OCI-LY7 (cell line): ENCODE data around the gene PSMC2. TPM values are rescaled to one million over a fixed set of nuclear protein-coding genes. Genes with fewer than 3 reads are reported as not detected.

ENCODE experiments used
- BruUV-seq: library from RNA; stranded (reverse); fragments of 400-500 nt; replicated peaks from 2 replicates; lab custom pipeline; 2021; lab: Mats Ljungman, UMichigan
- CTCF ChIA-PET: fragments of 300-600 bp; sonication (Branson Sonifier 250); formaldehyde crosslinking; loops from one replicate; lab custom pipeline; 2022; ENCODE audit warnings: antibody characterized with exemption; ENCODE audit not compliant: unreplicated experiment; lab: Charles Lee
- POLR2A ChIA-PET: fragments of 300-600 bp; sonication (Branson Sonifier 250); formaldehyde crosslinking; loops from one replicate; lab custom pipeline; 2022; ENCODE audit warnings: antibody characterized with exemption; lab: Charles Lee
- DNase-seq: peaks from one replicate; pipeline ENCODE4 v3.0.0-alpha.2; 2015; ENCODE audit warnings: low spot score
- H2AFZ ChIP-seq: fragments of 200-600 bp; sonication (generic), shearing (Covaris generic); 2 replicates; pipeline ENCODE4 v1.6.1; 2014; ENCODE audit warnings: mild to moderate bottlenecking, antibody characterized with exemption, low read length, moderate library complexity
- H3K27ac ChIP-seq: fragments of 200-600 bp; sonication (generic); 2 replicates; pipeline ENCODE4 v1.5.1; 2014; ENCODE audit warnings: mixed run types, low read depth, mild to moderate bottlenecking, moderate library complexity, low read length, inconsistent platforms; ENCODE audit not compliant: poor library complexity, severe bottlenecking
- H3K36me3 ChIP-seq: fragments of 200-600 bp; sonication (generic); 2 replicates; pipeline ENCODE4 v1.6.1; 2014; ENCODE audit warnings: mild to moderate bottlenecking, antibody characterized with exemption, low read length, moderate library complexity, mixed read lengths; ENCODE audit not compliant: insufficient read depth
- H3K4me1 ChIP-seq: fragments of 200-600 bp; sonication (generic); 2 replicates; pipeline ENCODE4 v1.5.1; 2014; ENCODE audit warnings: mild to moderate bottlenecking, low read length; ENCODE audit not compliant: insufficient read depth, poor library complexity, severe bottlenecking
- H3K4me2 ChIP-seq: fragments of 200-600 bp; sonication (generic); 2 replicates; pipeline ENCODE4 v1.6.1; 2014; ENCODE audit warnings: mild to moderate bottlenecking, low read length
- H3K4me3 ChIP-seq: fragments of 200-600 bp; sonication (generic); 2 replicates; pipeline ENCODE4 v1.5.1; 2014; ENCODE audit warnings: mild to moderate bottlenecking, low read depth, low read length; ENCODE audit not compliant: poor library complexity, severe bottlenecking
- H3K79me2 ChIP-seq: fragments of 200-600 bp; sonication (generic); 2 replicates; pipeline ENCODE4 v1.6.1; 2016; ENCODE audit warnings: low read depth, mild to moderate bottlenecking, low read length, moderate library complexity, mixed read lengths; ENCODE audit not compliant: insufficient read depth
- H3K9me2 ChIP-seq: fragments of 200-600 bp; sonication (generic); 2 replicates; pipeline ENCODE4 v1.6.1; 2016; ENCODE audit warnings: mild to moderate bottlenecking, low read length, mixed read lengths; ENCODE audit not compliant: insufficient read depth
- H3K9me3 ChIP-seq: fragments of 200-600 bp; sonication (generic); 2 replicates; pipeline ENCODE4 v1.6.1; 2014; ENCODE audit warnings: mild to moderate bottlenecking, mixed run types, low read length, mixed read lengths
- H4K20me1 ChIP-seq: fragments of 200-600 bp; sonication (generic); 2 replicates; pipeline ENCODE4 v1.6.1; 2014; ENCODE audit warnings: mild to moderate bottlenecking, antibody characterized with exemption, low read length, moderate library complexity, mixed read lengths; ENCODE audit not compliant: insufficient read depth
- CTCF ChIP-seq: fragments of 200-600 bp; sonication (generic); conservative IDR thresholded peaks from 2 replicates; pipeline ENCODE4 v1.5.1; 2014; ENCODE audit warnings: mild to moderate bottlenecking, antibody characterized with exemption, low read length, moderate library complexity, mixed read lengths
- EZH2phosphoT487 ChIP-seq: fragments of 200-600 bp; sonication (generic); IDR thresholded peaks from 2 replicates; pipeline ENCODE4 v1.6.1; 2018; ENCODE audit warnings: low read depth, borderline replicate concordance, mild to moderate bottlenecking, mixed run types, antibody characterized with exemption, low read length, moderate library complexity, mixed read lengths
- intact Hi-C: fragments of 100-400 bp; cut with micrococcal nuclease; formaldehyde crosslinking; loops from one replicate; pipeline ENCODE4 v1.10.0; 2022; ENCODE audit not compliant: unreplicated experiment
- total RNA-seq, 2 experiments: library from RNA; depleted of rRNA in 1 of 2; stranded (reverse); fragments of >200 nt in 1 of 2; shearing (Covaris generic) in 1 of 2; gene quantifications; 2 replicates each; pipeline ENCODE4 v1.2.3, GENCODE V29; 2014 to 2022

PSMC2 gene
- total RNA-seq, 2 experiments from 2014 or later: 77.7 to 129 TPM

- no peak for DNase-seq
- ChIA-PET POLR2A (no interaction called here), CTCF (no interaction called here)
- no TSS peak for BruUV-seq
- H3K9me2 ChIP-seq: no peaks in the 10 kb centered on the region
- no peaks in the 10 kb centered on the region for H3K9me3 ChIP-seq
- H3K36me3 ChIP-seq: no peaks in the 10 kb centered on the region
- intact Hi-C loops: no loop called here
- no peak overlapping the region for H3K4me2 ChIP-seq
- H4K20me1 ChIP-seq: no peaks in the 10 kb centered on the region
- no peak overlapping the region for H3K27ac ChIP-seq
- no peaks in the 10 kb centered on the region for H3K79me2 ChIP-seq
- TF ChIP-seq EZH2phosphoT487 (no peak), CTCF (no peak)
- no peaks in the 10 kb centered on the region for H3K4me1 ChIP-seq
- no peak overlapping the region for H3K4me3 ChIP-seq
- H2AFZ ChIP-seq: no peak overlapping the region
These were observed 43.7 kb downstream of the PSMC2 start for GRCh38 chr7:103391150-103391549.

GRCh38 chr7:103391976-103392375 is 44.5 kb downstream of the PSMC2 start:
- no peaks in the 10 kb centered on the region for H4K20me1 ChIP-seq
- intact Hi-C loops: no loop called here
- POLR2A ChIA-PET: no interaction called here
- H3K4me1 ChIP-seq: no peaks in the 10 kb centered on the region
- CTCF ChIA-PET: no interaction called here
- H3K9me3 ChIP-seq: no peaks in the 10 kb centered on the region
- TF ChIP-seq CTCF: no peak
- no peak for TF ChIP-seq EZH2phosphoT487
- BruUV-seq: no TSS peak
- no peak overlapping the region for H2AFZ ChIP-seq
- DNase-seq: no peak
- H3K36me3 ChIP-seq: no peaks in the 10 kb centered on the region
- no peak overlapping the region for H3K4me3 ChIP-seq
- H3K79me2 ChIP-seq: no peaks in the 10 kb centered on the region
- H3K4me2 ChIP-seq: no peak overlapping the region
- H3K27ac ChIP-seq: no peak overlapping the region
- H3K9me2 ChIP-seq: no peaks in the 10 kb centered on the region

GRCh38 chr7:103394566-103394965 is 47.1 kb downstream of the PSMC2 start:
- intact Hi-C loops: no loop called here
- no peaks in the 10 kb centered on the region for H3K4me1 ChIP-seq
- no peaks in the 10 kb centered on the region for H3K9me2 ChIP-seq
- TF ChIP-seq EZH2phosphoT487 (no peak), CTCF (no peak)
- no peak overlapping the region for H3K4me3 ChIP-seq
- H3K36me3 ChIP-seq: no peaks in the 10 kb centered on the region
- ChIA-PET CTCF (no interaction called here), POLR2A (interaction anchor here (0.6 kb wide), 1 partner anchor 22 kb away, joined by 4 read pairs; no protein-coding TSS in a partner anchor)
- H3K9me3 ChIP-seq: no peaks in the 10 kb centered on the region
- H3K4me2 ChIP-seq: no peak overlapping the region
- H3K79me2 ChIP-seq: no peaks in the 10 kb centered on the region
- no peak overlapping the region for H2AFZ ChIP-seq
- DNase-seq: no peak
- no peaks in the 10 kb centered on the region for H4K20me1 ChIP-seq
- BruUV-seq: no TSS peak
- no peak overlapping the region for H3K27ac ChIP-seq
